Measurements from ENCODE around the gene ANP32B.

GRCh38 chr9:97935276-97935675, 47.9 kb upstream of the ANP32B start:
- TF ChIP-seq CTCF (IDR thresholded peaks at IDR 0.05) (no peak), POLR2A (IDR thresholded peaks at IDR 0.05) (no peak)

Measured in adrenal gland (tissue), 5 donors.